SU-DHL-6 (cell line): ENCODE results near the gene MATN1.

Experiments
- CTCF ChIP-seq: fragments of 200-600 bp; sonication (generic); IDR thresholded peaks from one replicate; pipeline ENCODE4 v1.5.1; 2017; ENCODE audit warnings: antibody characterized with exemption, mild to moderate bottlenecking, low read length, moderate library complexity; ENCODE audit not compliant: insufficient read depth, poor library complexity, severe bottlenecking
- EZH2phosphoT487 ChIP-seq: fragments of 200-600 bp; sonication (generic), shearing (Covaris generic); conservative IDR thresholded peaks from 2 replicates; pipeline ENCODE4 v1.6.1; 2018; ENCODE audit warnings: mild to moderate bottlenecking, antibody characterized with exemption, low read length, moderate library complexity, mixed read lengths

DNA sequence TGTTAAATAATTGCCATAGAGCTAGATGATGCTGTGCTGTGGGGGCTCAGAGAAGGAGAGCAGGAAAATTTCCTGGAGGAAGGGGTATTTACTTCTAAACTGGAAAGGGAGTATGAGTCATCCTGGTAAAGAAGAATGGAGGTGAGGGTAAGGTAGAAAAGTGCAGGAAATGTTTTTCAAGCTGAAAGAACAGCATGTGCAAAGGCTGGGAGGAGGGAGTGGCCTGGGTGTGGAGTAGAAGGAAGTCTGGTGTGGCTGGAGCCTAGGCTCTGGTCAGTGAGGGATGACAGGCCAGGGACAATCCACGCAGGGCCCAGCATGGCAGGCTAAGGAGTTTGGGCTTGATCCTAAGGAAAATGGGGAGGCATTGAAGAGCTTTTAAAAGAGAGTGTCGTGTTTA is 45.9 kb downstream of the MATN1 start:
- TF ChIP-seq CTCF (no peak), EZH2phosphoT487 (no peak)
